Activated T-helper 9 cell treated with anti-CD3 and anti-CD28 coated beads, Interleukin-2, amount 50 U/mL, for 16 hours (primary cell): ENCODE data around the gene CPNE8.

Experiments
- DNase-seq: peaks from one replicate; pipeline ENCODE4 v3.0.0-alpha.2; 2020; ENCODE audit warnings: low read depth

Gene CPNE8

GRCh38 chr12:38895446-38895845 is 9.9 kb downstream of the CPNE8 start:
- no peak for DNase-seq

GRCh38 chr12:38892976-38893375 is 12.4 kb downstream of the CPNE8 start:
- no peak for DNase-seq

DNA sequence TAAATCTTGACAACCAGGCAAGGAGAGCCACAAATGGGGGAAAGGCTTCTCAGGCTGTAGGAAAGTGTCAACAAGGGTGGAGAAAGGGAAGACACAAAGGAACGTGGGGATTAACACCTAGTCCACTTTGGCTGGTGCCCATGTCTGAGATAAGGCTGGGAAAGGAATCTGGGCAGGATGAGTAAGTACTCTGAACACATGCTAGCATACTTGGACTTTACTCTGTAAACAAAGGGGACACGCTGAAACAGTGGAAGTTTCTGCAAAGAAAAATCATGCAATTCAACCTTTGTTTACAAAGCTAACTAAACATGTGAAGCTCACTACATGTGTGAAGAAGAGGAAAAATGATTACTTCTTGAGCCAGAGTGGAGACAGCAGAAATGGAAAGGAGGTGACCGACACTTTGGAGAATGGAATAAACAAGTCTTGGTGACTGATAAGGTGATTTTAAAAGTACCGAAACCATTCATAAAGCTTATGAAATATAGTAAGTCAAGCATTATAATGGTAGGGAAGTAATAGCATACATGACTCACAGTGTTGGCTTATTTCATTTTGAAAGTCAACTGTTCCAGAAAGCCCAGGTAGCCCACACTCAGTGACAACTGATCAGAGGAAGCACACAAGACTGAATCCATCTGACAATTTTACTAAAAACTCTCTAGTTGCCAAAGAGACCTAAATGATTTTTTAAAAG is 13.2 kb downstream of the CPNE8 start:
- DNase-seq: no peak

DNA sequence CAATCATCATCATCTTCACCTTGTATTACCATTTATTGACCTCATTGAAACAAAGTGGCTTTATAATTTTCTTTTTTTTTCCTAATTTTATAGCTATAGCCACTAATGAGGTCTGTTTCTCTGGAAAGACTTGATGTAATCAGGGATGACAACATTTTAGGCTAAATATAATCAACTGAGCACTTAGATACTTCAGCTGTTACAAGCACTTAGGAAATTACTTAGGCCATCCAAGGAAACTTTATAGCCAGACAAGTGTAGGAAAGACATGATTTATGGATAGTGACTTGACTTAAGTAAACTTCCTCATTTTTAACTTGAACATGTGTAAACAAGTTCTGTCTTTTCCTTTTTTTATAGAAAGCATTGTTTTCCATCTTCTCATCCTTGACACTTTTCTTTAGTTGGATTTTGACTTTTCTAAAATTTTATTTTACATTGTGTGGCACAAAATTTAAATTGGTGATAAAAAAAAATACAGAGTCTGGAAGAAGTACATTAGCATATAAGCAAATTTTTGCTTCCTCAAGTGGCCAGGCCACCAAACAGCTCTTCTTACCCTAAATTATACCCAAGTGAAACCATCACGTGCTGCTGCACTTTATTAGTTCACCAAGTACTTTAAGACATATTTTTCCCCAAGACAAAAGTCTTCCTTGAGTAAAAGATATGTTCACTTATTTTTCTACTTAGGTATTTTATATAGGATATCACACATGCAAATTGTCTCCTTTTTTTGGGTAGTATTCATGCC is 15.1 kb downstream of the CPNE8 start:
- DNase-seq: no peak

DNA sequence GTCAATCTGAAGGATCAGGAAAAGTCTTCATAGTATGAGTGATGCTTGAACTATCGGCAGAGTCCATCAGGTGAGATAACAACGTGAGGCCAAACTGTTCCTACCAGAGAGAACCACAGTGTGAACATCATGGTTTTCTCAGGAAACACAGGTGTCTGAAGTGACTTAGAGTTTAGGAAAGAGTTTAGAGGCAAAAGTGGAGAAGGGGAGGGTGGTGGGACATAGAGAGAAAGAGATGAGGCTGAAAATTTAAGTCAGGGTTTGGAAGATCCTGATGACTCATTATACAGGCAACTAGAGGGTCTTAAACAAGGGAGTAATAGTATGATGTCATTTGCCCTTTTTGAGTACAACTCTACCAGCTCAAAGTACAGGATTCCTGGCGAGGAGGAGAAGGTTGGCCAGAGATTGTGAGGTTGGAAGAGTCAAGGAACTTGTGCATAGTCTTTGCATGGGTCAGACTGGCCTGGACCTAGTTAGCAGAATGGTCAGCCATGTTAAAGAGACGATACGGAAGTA is 16.0 kb downstream of the CPNE8 start:
- DNase-seq: no peak

- no peak for DNase-seq
These were observed 17.6 kb downstream of the CPNE8 start for GRCh38 chr12:38887770-38888169.

DNA sequence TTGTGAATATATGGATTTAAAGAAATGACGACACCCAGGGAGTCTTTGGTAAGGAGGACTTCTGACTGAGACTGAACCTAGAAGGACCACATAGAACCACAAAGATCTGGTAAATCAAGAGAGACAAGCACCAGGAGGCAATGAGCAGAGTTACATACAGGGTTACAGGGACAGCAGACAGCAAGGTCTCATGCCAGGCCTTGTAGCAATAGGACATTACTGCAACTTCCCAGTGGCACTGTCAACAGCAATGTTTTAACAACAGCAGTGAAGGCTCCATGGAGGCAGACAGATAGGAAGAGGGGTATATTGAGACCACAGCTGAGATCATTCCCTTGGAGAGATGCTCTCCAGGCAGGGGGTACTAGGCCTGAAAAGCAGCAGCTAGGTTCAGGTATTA is 18.5 kb downstream of the CPNE8 start:
- DNase-seq: no peak

- DNase-seq: no peak
These were observed 19.3 kb downstream of the CPNE8 start for GRCh38 chr12:38886064-38886463.

- DNase-seq: no peak
These were observed 20.7 kb downstream of the CPNE8 start for GRCh38 chr12:38884666-38885065.

- no peak for DNase-seq
These were observed 21.7 kb downstream of the CPNE8 start for GRCh38 chr12:38883629-38884134.

DNA sequence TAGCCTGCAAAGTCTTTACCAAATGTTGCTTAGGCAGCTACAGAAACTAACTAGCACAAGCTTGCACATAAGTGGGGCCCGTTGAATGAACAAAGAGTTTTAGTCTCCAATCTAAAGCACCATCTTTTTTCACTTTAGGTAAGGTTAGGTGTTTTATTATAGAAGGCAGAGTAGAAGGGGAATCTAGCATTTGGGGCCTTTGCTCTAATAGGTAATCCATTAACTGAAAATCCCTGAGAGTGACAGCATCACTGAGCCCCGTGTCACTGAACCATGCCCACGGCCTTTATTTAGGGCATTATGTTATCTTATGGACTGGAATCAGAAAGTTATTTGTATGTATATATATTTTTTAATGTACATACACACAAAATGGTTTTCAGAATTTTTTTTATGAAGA is 25.1 kb downstream of the CPNE8 start:
- DNase-seq: no peak

DNA sequence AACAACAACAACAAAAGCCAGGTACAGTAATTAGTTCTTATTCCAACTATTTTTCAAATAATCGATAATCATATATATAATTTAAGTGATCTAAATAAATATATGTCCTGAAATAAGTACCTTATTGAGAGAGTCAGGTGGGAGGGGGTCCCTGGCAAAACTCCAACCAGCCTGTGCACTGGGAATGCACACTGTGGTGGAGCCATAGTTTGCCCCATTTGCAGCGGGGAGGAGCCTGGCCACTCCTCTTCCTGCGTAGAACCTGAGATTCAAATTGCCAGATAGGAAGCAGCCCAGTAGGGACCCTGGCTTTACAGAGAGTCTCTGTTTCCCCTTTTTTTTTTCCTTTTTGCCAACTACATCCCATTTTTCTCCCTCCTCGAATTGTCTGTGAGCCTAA is 26.4 kb downstream of the CPNE8 start:
- DNase-seq: no peak

DNA sequence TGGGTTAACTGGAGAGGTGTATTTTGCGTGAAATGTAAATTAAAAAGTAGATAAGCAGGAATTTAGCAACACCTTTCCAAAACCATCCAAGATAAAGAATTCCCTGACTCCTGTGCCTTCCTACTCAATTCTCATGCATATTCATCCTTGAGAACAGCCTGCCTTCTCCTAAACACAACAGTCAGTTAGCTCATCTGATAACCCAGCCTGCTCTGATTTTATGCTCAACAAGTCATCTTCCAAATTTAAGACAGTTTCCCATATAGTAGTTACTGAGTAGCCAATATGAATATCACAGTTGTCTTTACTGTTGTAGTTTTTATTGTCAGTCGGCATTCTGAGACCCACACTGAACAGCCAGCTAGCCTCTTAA is 27.1 kb downstream of the CPNE8 start:
- DNase-seq: no peak

DNA sequence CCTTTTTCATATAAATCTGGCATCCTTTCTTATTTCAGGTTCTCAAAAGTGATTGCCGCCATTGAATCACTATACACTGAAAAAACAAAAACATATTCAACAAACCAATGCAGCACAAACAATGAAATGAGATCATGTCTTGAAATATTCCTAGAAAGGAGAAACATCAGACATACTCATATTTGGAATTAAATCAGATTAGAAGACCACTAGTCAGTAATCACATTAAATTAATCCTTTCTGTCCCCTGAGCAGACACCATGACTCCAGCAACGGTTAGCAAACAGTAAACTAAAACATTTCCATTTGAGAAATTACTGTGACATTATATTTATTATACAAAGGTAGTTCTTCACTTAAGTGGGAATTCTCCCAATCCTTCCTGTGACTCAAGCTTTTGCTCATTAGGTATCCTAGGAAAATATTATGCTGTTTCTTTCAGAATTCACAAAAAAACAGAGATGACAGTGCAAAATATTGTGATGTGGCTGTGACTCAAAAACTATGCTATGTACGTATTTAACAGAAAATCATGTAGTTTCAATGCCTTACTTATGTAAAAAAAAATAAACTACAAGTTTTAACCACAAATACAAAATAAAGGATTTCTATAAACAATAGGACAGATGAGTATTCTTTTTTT is 29.7 kb downstream of the CPNE8 start:
- DNase-seq: no peak

- no peak for DNase-seq
These were observed 32.8 kb downstream of the CPNE8 start for GRCh38 chr12:38872561-38872960.

- DNase-seq: no peak
These were observed 33.2 kb downstream of the CPNE8 start for GRCh38 chr12:38872156-38872555.

- DNase-seq: no peak
These were observed 36.4 kb downstream of the CPNE8 start for GRCh38 chr12:38869036-38869435.

GRCh38 chr12:38850461-38850860 is 54.9 kb downstream of the CPNE8 start:
- no peak for DNase-seq

DNA sequence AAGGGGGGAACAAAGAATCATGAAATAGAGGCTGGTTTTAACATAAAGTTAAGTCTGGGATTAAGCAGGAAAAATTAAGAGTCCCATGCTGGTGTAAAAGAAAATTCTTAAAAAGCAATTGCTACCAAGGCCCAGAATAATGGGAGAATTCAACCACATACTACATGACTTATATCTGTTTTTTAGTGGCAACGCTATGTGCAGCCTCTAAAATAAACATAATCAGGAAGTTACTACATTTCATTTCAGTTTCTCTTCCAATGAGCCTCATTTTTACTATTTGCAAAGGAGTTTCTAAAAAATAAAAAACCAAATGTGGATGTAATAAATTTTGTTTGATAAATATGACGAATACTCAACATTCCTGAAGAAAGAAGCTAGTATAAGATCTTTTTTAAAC is 58.1 kb downstream of the CPNE8 start:
- DNase-seq: no peak

- DNase-seq: no peak
These were observed 61.1 kb downstream of the CPNE8 start for GRCh38 chr12:38844267-38844666.

DNA sequence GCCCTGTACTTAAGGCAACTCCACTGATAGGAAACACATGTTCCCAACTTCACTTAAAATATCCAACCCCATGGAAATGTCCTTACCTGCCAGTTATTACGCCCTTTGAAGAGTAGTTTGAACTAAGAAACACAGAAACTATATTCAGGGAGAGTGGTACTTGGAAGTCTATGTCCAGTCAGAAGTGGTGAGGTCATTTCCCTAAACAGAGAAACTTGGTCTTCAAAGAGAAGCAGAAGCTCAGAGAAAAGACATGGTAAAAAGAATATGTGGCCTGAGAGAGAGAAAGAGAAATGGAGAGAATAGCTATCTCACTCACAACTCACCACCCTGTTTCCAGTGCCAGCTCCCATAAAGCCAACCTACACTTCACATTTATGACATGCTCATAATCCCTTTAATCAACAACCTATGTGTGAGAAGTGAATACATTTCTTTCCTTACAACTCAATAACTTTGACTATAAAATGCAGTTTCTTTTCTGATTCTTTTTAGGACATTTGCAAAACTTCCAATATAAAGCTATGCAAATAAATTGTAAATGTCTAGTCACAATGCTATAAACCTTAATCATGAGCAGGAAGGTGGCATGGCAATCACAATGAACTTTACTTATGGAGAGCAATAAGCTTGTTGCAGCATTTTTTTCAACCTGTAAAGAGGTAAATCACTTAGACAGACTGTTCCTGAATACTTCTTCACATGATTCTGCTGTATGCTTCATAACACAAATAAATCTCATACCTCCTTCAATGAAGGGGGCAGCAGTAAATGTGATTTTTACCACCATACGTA is 67.1 kb downstream of the CPNE8 start:
- no peak for DNase-seq

DNA sequence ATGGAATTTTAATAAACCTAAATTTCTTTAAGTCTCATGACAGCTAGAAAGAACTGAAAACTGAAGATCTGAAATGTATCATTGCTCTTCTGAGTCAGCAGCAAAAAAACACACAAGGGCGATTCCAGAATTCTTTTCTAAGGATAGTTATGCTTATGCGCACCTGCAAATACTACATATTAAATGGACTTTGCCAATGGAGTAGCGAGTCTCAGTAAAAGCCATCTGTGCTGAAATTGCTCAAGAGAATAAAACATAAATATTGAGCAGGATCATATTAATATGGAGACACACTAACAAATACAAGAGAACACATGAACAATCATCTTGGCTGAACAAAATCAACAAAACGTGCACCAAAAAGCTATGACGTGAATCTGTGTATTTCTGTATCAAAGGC is 73.7 kb downstream of the CPNE8 start:
- no peak for DNase-seq
